WI38 (cell line): ENCODE data around the gene RANBP9.

ENCODE experiments used
- H3K4me3 ChIP-seq: 2 replicates; pipeline ENCODE4 v1.5.1; 2011; ENCODE audit warnings: low read depth, mild to moderate bottlenecking, control low read depth, low read length
- CTCF ChIP-seq: IDR thresholded peaks from 2 replicates; pipeline ENCODE4 v1.5.1; 2012; ENCODE audit warnings: low read depth, mild to moderate bottlenecking, control low read depth, low read length

RANBP9 gene

GRCh38 chr6:13688692-13689196 lies 22.9 kb downstream of the RANBP9 start:
- TF ChIP-seq CTCF: no peak
- H3K4me3 ChIP-seq: no peak overlapping the region

GRCh38 chr6:13687917-13688351 lies 23.7 kb downstream of the RANBP9 start:
- no peak overlapping the region for H3K4me3 ChIP-seq
- TF ChIP-seq CTCF: no peak

- H3K4me3 ChIP-seq: no peak overlapping the region
- TF ChIP-seq CTCF: no peak
Measured at GRCh38 chr6:13684855-13685254, 26.8 kb downstream of the RANBP9 start.

DNA sequence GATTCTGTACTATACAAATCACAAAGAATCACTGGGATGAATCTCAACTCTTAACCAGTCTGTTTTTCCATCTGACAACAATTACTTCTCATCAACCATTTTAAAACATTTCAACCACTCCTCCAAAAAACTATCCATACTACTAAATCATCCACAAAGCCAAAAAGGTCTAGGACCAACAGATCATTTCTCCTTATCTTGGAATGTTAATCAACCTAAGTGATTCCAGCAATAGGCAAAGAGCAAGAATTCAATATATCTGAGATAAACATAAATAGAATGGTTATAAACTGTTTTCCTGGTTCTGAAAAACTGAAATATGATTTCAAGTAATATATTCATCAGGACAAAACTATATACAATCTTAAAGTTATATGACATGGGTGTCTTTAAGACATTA lies 28.6 kb downstream of the RANBP9 start:
- H3K4me3 ChIP-seq: no peak overlapping the region
- no peak for TF ChIP-seq CTCF

DNA sequence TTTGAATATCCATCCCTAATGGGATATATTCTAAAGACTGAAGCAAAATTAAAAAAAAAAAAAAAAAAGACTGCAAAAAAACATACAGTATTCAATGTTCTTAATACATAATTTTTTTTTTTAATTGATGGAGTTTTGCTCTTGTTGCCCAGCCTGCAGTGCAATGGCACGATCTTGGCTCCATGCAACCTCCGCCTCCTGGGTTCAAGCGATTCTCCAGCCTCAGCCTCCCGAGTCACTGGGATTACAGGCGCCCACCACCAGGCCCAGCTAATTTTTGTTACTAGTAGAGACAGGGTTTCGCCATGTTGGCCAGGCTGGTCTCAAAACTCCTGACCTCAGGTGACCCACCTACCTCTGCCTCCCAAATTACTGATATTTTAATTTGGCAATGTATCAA lies 29.3 kb downstream of the RANBP9 start:
- no peak for TF ChIP-seq CTCF
- H3K4me3 ChIP-seq: no peak overlapping the region

GRCh38 chr6:13681305-13682061 lies 30.2 kb downstream of the RANBP9 start:
- no peak overlapping the region for H3K4me3 ChIP-seq
- no peak for TF ChIP-seq CTCF

DNA sequence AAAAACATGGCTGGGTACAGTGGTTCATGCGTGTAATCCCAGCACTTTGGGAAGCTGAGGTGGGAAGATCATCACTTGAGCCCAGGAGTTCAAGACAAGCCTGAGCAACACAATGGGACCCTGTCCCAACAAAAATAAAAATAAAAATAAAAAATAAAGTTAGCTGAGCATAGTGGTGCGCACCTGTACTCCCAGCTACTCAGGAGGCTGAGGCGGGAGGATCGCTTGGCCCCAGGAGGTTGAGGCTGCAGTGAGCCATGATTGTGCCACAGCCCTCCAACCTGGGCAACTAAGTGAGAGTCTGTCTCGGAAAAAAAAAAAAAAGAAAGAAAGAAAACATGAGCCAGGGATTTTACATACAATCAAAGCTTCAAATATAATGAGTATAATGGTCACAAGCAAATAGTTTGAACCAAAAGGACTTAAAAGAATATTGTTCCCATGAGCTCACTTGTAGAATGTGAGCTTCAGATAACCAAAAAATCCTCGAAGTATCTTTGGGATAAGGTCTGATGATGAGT lies 31.1 kb downstream of the RANBP9 start:
- no peak overlapping the region for H3K4me3 ChIP-seq
- TF ChIP-seq CTCF: no peak
